HCT116 (cell line): ENCODE results near the gene CROCC.

Experiments used
- CBX3 ChIP-seq: IDR thresholded peaks from 2 replicates; pipeline ENCODE4 v1.6.1; 2012; ENCODE audit warnings: low read depth
- CTCF ChIP-seq, 3 experiments: fragments of 200-600 bp in 1 of 3; sonication (generic) in 1 of 3; IDR thresholded peaks in 2 of 3; conservative IDR thresholded peaks in 1 of 3; 2 replicates each; pipeline ENCODE4 v1.5.1; 2012 to 2017; ENCODE audit warnings: low read depth in 2 of 3, low read length in 2 of 3, antibody characterized with exemption in 1 of 3, borderline replicate concordance in 1 of 3, control low read depth in 1 of 3, mild to moderate bottlenecking in 1 of 3, mixed read lengths in 1 of 3, mixed run types in 1 of 3, moderate library complexity in 1 of 3; ENCODE audit not compliant: insufficient read depth in 1 of 3
- EGR1 ChIP-seq: IDR thresholded peaks from 2 replicates; pipeline ENCODE4 v1.6.1; 2012; ENCODE audit warnings: low read depth
- EZH2 ChIP-seq: fragments of 200-600 bp; sonication (generic); IDR thresholded peaks from 2 replicates; pipeline ENCODE4 v1.6.1; 2017; ENCODE audit warnings: antibody characterized with exemption, mixed run types
- EZH2phosphoT487 ChIP-seq: fragments of 200-600 bp; IDR thresholded peaks from 2 replicates; pipeline ENCODE4 v1.6.1; 2018; ENCODE audit warnings: antibody characterized with exemption, borderline replicate concordance
- FOSL1 ChIP-seq: IDR thresholded peaks from 2 replicates; pipeline ENCODE4 v1.6.1; 2012; ENCODE audit warnings: low read depth
- POLR2A ChIP-seq: IDR thresholded peaks from 2 replicates; pipeline ENCODE4 v1.7.0; 2011; ENCODE audit warnings: borderline replicate concordance; ENCODE audit not compliant: insufficient read depth, insufficient read length; ENCODE audit errors: extremely low read depth
- POLR2AphosphoS5 ChIP-seq: IDR thresholded peaks from 2 replicates; pipeline ENCODE4 v1.6.1; 2011; ENCODE audit warnings: mild to moderate bottlenecking, low read depth, low read length, moderate library complexity
- REST ChIP-seq: IDR thresholded peaks from 2 replicates; pipeline ENCODE4 v1.6.1; 2012; ENCODE audit warnings: low read depth

- TF ChIP-seq FOSL1 (no peak), EZH2phosphoT487 (no peak), POLR2A (no peak), CTCF (IDR thresholded peaks at IDR 0.05 in 2 of 3, conservative IDR thresholded peaks at IDR 0.05 in 1 of 3; ENCODE audit: borderline replicate concordance in 1 of 3, insufficient read depth in 1 of 3, low read depth in 2 of 3, low read length in 2 of 3) (no peak), REST (no peak), POLR2AphosphoS5 (no peak), EZH2 (no peak), EGR1 (no peak), CBX3 (no peak)
Measured at GRCh38 chr1:16927711-16928485, 6.2 kb downstream of the CROCC start.
